ENCODE results near the gene SLX4IP. TPM values are rescaled to one million over a fixed set of nuclear protein-coding genes. Genes with fewer than 3 reads are reported as not detected.

The SLX4IP gene
- total and polyA plus RNA-seq, 2 donors (not counting 3 experiments of a cell fraction or from before 2014, with no cell fraction given) = 1.9 to 4.5 TPM

DNA sequence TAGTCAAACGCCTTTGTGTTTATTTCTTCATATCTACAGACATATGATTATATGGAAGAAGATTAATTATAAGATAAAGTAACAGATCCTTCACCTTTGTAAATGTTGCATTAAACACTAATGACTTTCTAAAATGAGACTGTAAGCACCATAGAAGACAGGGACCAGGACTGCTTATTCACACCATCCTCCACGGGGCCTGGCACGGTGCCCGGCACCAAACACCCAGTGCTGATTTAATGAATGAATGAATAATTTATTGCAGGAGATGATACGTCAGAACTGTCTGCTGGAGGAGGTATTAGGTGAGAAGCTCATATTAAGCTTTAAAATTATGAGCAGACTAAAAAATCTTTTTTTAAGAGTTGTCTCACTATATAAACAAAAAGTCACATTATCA, 88.3 kb downstream of the SLX4IP start:
- DNase-seq (ENCODE audit: low read depth, low spot score) (no peak), FAIRE-seq (no peak)
- H3K4me1 ChIP-seq (ENCODE audit: control insufficient read depth, extremely low read depth, insufficient read depth, low read length) = peaks cover 28% of the 10 kb centered on the region
- no peak overlapping the region for H3K4me2 ChIP-seq (ENCODE audit: insufficient read depth, low read length)
- H4K20me1 ChIP-seq (replicated peaks; ENCODE audit: control insufficient read depth, extremely low read depth, insufficient read depth, low read length) = no peaks in the 10 kb centered on the region
- H3K27ac ChIP-seq (ENCODE audit: insufficient read depth, low read depth, low read length) = no peak overlapping the region
- H3K79me2 ChIP-seq (ENCODE audit: control insufficient read depth, insufficient read depth, low read length) = no peaks in the 10 kb centered on the region
- no peaks in the 10 kb centered on the region for H3K36me3 ChIP-seq (ENCODE audit: control insufficient read depth in 2 of 2, extremely low read depth in 1 of 2, insufficient read depth in 2 of 2, low read length in 2 of 2)
- no TSS peak for BruUV-seq (replicated peaks)
- no peaks in the 10 kb centered on the region for H3K9me3 ChIP-seq (replicated peaks; ENCODE audit: control insufficient read depth, insufficient read depth, low read length)
- H3K9me1 ChIP-seq (replicated peaks; ENCODE audit: control insufficient read depth, extremely low read depth, insufficient read depth, low read length) = no peaks in the 10 kb centered on the region
- H3K9ac ChIP-seq (replicated peaks; ENCODE audit: extremely low read depth, insufficient read depth, low read length) = no peak overlapping the region
- no peak overlapping the region for H2AFZ ChIP-seq (ENCODE audit: low read depth, low read length)
- dilution Hi-C loops (cut with MboI; ENCODE audit: extremely low pct_ligation_motif_present, low sequenced_read_pairs) (no loop called here), intact Hi-C loops (cut with micrococcal nuclease) (loop anchor here (10.0 kb wide), 1 partner anchor 309 kb away; the partner anchor contains the start of gene SNAP25)
- H3K4me3 ChIP-seq (replicated peaks in 1 of 3; ENCODE audit: insufficient read depth in 1 of 3, low read depth in 1 of 3, low read length in 3 of 3) = no peak overlapping the region
- ChIA-PET POLR2A (no interaction called here), CTCF (interaction anchor here (1.3 to 2.5 kb wide), 5 partner anchors 10 to 48 kb away, joined by 3 to 9 read pairs (median 3); no protein-coding TSS in a partner anchor)
- no peaks in the 10 kb centered on the region for H3K27me3 ChIP-seq (ENCODE audit: control insufficient read depth in 2 of 2, insufficient read depth in 2 of 2, low read length in 2 of 2)
- TF ChIP-seq FOS (IDR thresholded peaks at IDR 0.05; ENCODE audit: borderline replicate concordance, insufficient read depth, low read length) (no peak), GATA2 (IDR thresholded peaks at IDR 0.05; ENCODE audit: insufficient read depth, insufficient read length, low read depth, low read length) (no peak), POLR2AphosphoS5 (IDR thresholded peaks at IDR 0.05; ENCODE audit: insufficient read depth, low read depth, low read length) (no peak)

DNA sequence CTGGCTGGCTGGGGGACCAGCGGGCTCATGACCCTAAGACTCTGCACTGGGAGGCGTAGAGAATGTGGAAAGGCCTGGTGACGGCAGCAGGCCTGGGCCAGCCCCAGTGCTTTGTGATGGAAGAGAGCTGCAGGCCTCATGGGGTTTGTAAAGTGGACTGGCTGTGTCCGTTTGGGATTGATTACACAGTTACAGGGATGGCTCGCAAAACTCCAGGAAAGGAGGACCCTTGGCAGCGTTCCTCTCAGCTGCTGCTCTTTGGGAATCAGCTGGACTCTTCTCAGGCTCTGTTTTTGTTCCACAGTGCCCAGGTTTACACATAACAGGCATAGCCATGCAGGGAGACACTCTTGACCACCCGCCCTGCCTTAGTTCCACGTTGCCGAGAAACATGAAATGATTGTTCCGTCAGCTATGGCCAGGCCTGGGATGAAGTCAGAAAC, 89.0 kb downstream of the SLX4IP start:
- H2AFZ ChIP-seq (ENCODE audit: low read depth, low read length) = peak overlapping the region; percentile 34
- POLR2A ChIA-PET = no interaction called here

More for the DNA sequence above, 89.0 kb downstream of the SLX4IP start:
- BruUV-seq (replicated peaks) = no TSS peak
- no peaks in the 10 kb centered on the region for H3K79me2 ChIP-seq (ENCODE audit: control insufficient read depth, insufficient read depth, low read length)
- H3K9me1 ChIP-seq (replicated peaks; ENCODE audit: control insufficient read depth, extremely low read depth, insufficient read depth, low read length) = no peaks in the 10 kb centered on the region
- peaks cover 28% of the 10 kb centered on the region for H3K4me1 ChIP-seq (ENCODE audit: control insufficient read depth, extremely low read depth, insufficient read depth, low read length)
- FAIRE-seq (no peak), DNase-seq (ENCODE audit: low read depth, low spot score) (no peak)
- no peak overlapping the region for H3K4me2 ChIP-seq (ENCODE audit: insufficient read depth, low read length)
- no peaks in the 10 kb centered on the region for H3K36me3 ChIP-seq (ENCODE audit: control insufficient read depth in 2 of 2, extremely low read depth in 1 of 2, insufficient read depth in 2 of 2, low read length in 2 of 2)
- H4K20me1 ChIP-seq (replicated peaks; ENCODE audit: control insufficient read depth, extremely low read depth, insufficient read depth, low read length) = no peaks in the 10 kb centered on the region
- dilution Hi-C loops (cut with MboI; ENCODE audit: extremely low pct_ligation_motif_present, low sequenced_read_pairs) = no loop called here
- H3K27me3 ChIP-seq (ENCODE audit: control insufficient read depth in 2 of 2, insufficient read depth in 2 of 2, low read length in 2 of 2) = no peaks in the 10 kb centered on the region
- TF ChIP-seq POLR2A (IDR thresholded peaks at IDR 0.05; ENCODE audit: low read depth, low read length) (no peak), GATA2 (IDR thresholded peaks at IDR 0.05; ENCODE audit: insufficient read depth, insufficient read length, low read depth, low read length) (no peak), JUN (IDR thresholded peaks at IDR 0.05; ENCODE audit: borderline replicate concordance, insufficient read depth, insufficient read length, low read depth) (no peak), POLR2AphosphoS5 (IDR thresholded peaks at IDR 0.05; ENCODE audit: insufficient read depth, low read depth, low read length) (no peak), FOS (IDR thresholded peaks at IDR 0.05; ENCODE audit: borderline replicate concordance, insufficient read depth, low read length) (no peak), MAX (IDR thresholded peaks at IDR 0.05; ENCODE audit: insufficient read depth, insufficient read length) (no peak), EZH2 (IDR thresholded peaks at IDR 0.05; ENCODE audit: borderline replicate concordance, low read depth, low read length, severe bottlenecking) (no peak), MYC (IDR thresholded peaks at IDR 0.05; ENCODE audit: low read depth, low read length) (no peak)
- TF ChIP-seq, protein P1, sequence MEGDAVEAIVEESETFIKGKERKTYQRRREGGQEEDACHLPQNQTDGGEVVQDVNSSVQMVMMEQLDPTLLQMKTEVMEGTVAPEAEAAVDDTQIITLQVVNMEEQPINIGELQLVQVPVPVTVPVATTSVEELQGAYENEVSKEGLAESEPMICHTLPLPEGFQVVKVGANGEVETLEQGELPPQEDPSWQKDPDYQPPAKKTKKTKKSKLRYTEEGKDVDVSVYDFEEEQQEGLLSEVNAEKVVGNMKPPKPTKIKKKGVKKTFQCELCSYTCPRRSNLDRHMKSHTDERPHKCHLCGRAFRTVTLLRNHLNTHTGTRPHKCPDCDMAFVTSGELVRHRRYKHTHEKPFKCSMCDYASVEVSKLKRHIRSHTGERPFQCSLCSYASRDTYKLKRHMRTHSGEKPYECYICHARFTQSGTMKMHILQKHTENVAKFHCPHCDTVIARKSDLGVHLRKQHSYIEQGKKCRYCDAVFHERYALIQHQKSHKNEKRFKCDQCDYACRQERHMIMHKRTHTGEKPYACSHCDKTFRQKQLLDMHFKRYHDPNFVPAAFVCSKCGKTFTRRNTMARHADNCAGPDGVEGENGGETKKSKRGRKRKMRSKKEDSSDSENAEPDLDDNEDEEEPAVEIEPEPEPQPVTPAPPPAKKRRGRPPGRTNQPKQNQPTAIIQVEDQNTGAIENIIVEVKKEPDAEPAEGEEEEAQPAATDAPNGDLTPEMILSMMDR (IDR thresholded peaks at IDR 0.05; ENCODE audit: extremely low read depth in 1 of 2, insufficient read depth in 1 of 2, low read depth in 1 of 2, low read length in 2 of 2) = no peak
- H3K9ac ChIP-seq (replicated peaks; ENCODE audit: extremely low read depth, insufficient read depth, low read length) = no peak overlapping the region
- H3K4me3 ChIP-seq (replicated peaks in 1 of 3; ENCODE audit: insufficient read depth in 1 of 3, low read depth in 1 of 3, low read length in 3 of 3) = no peak overlapping the region
- CTCF ChIA-PET = interaction anchor here (0.9 to 2.5 kb wide), 8 partner anchors 9 to 48 kb away, joined by 3 to 9 read pairs (median 3); no protein-coding TSS in a partner anchor
- H3K9me3 ChIP-seq (replicated peaks; ENCODE audit: control insufficient read depth, insufficient read depth, low read length) = no peaks in the 10 kb centered on the region
- no peak overlapping the region for H3K27ac ChIP-seq (ENCODE audit: insufficient read depth, low read depth, low read length)
- intact Hi-C loops (cut with micrococcal nuclease) = loop anchor here (10.0 kb wide), 1 partner anchor 309 kb away; the partner anchor contains the start of gene SNAP25
